Left ventricle myocardium inferior (tissue), 1 donor: ENCODE results near the gene CDAN1. TPM values are rescaled to one million over a fixed set of nuclear protein-coding genes. Genes with fewer than 3 reads are reported as not detected.
A peak's percentile ranks its signal among the peaks of the same experiment; 100 is the strongest.

Source experiments
- DNase-seq: peaks from one replicate; pipeline ENCODE4 v3.0.0-alpha.2; 2020
- H3K27ac ChIP-seq: fragments of 200-600 bp; replicated peaks from 2 replicates; pipeline ENCODE4 v1.8.0; 2021
- H3K27me3 ChIP-seq: fragments of 200-600 bp; 2 replicates; pipeline ENCODE4 v1.8.0; 2021; ENCODE audit warnings: low read depth
- H3K36me3 ChIP-seq: fragments of 200-600 bp; 2 replicates; pipeline ENCODE4 v1.8.0; 2021
- H3K4me1 ChIP-seq: fragments of 200-600 bp; 2 replicates; pipeline ENCODE4 v1.8.0; 2021
- H3K4me3 ChIP-seq: fragments of 200-600 bp; 2 replicates; pipeline ENCODE4 v1.8.0; 2021; ENCODE audit warnings: mild to moderate bottlenecking, moderate library complexity
- H3K9me3 ChIP-seq: fragments of 200-600 bp; replicated peaks from 2 replicates; pipeline ENCODE4 v1.8.0; 2021
- CTCF ChIP-seq: fragments of 200-600 bp; IDR thresholded peaks from 2 replicates; pipeline ENCODE4 v1.8.0; 2021; ENCODE audit warnings: antibody characterized with exemption, mild to moderate bottlenecking, borderline replicate concordance
- intact Hi-C: fragments of 100-400 bp; cut with micrococcal nuclease; formaldehyde crosslinking; loops from one replicate; pipeline ENCODE4 v1.11.0; 2022
- long read RNA-seq: library from polyadenylated mRNA; unstranded; transcript quantifications from one replicate; pipeline ENCODE4 v2.0.0, GENCODE V29; 2021
- total RNA-seq: library from RNA; stranded (reverse); fragmentation: NEBNext Ultra II Directional; extraction: Animal tissue kit (Norgen Biotek cat#: 25700); gene quantifications from one replicate; pipeline ENCODE4 v1.2.1, GENCODE V29; 2021
- donor health status: DM: no; HTN: yes; CAD: no; lungs with severe emphysema.

Gene CDAN1
- 6.2 TPM for total RNA-seq
- long read RNA-seq, full-length matches to known transcripts = 1 of 10 reads
- long read RNA-seq, partial matches to known transcripts = 2 of 10 reads
- long read RNA-seq, other reads (novel, unspliced or antisense) = 7 of 10 reads

- intact Hi-C loops = no loop called here
These were observed at the start of gene CDAN1 for GRCh38 chr15:42736793-42737528. CDAN1 (minus strand) TSS chr15:42737128; CDS start chr15:42737102, 26 bp downstream.

GRCh38 chr15:42785569-42785968 is 48.6 kb upstream of the CDAN1 start:
- H3K27me3 ChIP-seq = no peaks in the 10 kb centered on the region
- H3K4me1 ChIP-seq = no peaks in the 10 kb centered on the region
- intact Hi-C loops = no loop called here
- H3K4me3 ChIP-seq = no peak overlapping the region
- no peak for DNase-seq
- TF ChIP-seq CTCF = no peak
- no peaks in the 10 kb centered on the region for H3K9me3 ChIP-seq
- no peak overlapping the region for H3K27ac ChIP-seq
- peaks cover 26% of the 10 kb centered on the region for H3K36me3 ChIP-seq

More at GRCh38 chr15:42736793-42737528, at the start of gene CDAN1:
- peak within 1 kb of the TSS; percentile 90 for H3K27ac ChIP-seq
- H3K4me1 ChIP-seq = peaks cover 33% of the 10 kb centered on the region
- H3K4me3 ChIP-seq = peak within 1 kb of the TSS; percentile 97
- H3K9me3 ChIP-seq = no peaks in the 10 kb centered on the region
- no peaks in the 10 kb centered on the region for H3K27me3 ChIP-seq
- peak; percentile 94 for DNase-seq
- TF ChIP-seq CTCF = no peak
- peaks cover 35% of the 10 kb centered on the region for H3K36me3 ChIP-seq

- no peak overlapping the region for H3K27ac ChIP-seq
- TF ChIP-seq CTCF = no peak
- H3K4me1 ChIP-seq = no peaks in the 10 kb centered on the region
- DNase-seq = no peak
- intact Hi-C loops = no loop called here
- no peak overlapping the region for H3K4me3 ChIP-seq
- no peaks in the 10 kb centered on the region for H3K27me3 ChIP-seq
- no peaks in the 10 kb centered on the region for H3K9me3 ChIP-seq
- H3K36me3 ChIP-seq = peaks cover 24% of the 10 kb centered on the region
These were observed 47.8 kb upstream of the CDAN1 start for GRCh38 chr15:42784705-42785104.

GRCh38 chr15:42782716-42783115 is 45.8 kb upstream of the CDAN1 start:
- H3K36me3 ChIP-seq = peaks cover 19% of the 10 kb centered on the region
- intact Hi-C loops = no loop called here
- H3K27ac ChIP-seq = no peak overlapping the region
- no peaks in the 10 kb centered on the region for H3K9me3 ChIP-seq
- H3K4me1 ChIP-seq = no peaks in the 10 kb centered on the region
- H3K27me3 ChIP-seq = no peaks in the 10 kb centered on the region
- TF ChIP-seq CTCF = no peak
- no peak for DNase-seq
- no peak overlapping the region for H3K4me3 ChIP-seq

GRCh38 chr15:42775416-42775815 is 38.5 kb upstream of the CDAN1 start:
- DNase-seq = no peak
- no peaks in the 10 kb centered on the region for H3K9me3 ChIP-seq
- intact Hi-C loops = no loop called here
- peaks cover 15% of the 10 kb centered on the region for H3K4me1 ChIP-seq
- no peak overlapping the region for H3K27ac ChIP-seq
- H3K36me3 ChIP-seq = peaks cover 31% of the 10 kb centered on the region
- H3K27me3 ChIP-seq = no peaks in the 10 kb centered on the region
- TF ChIP-seq CTCF = no peak
- no peak overlapping the region for H3K4me3 ChIP-seq
